GM23338 (cell line): ENCODE measurements around the gene OGA. TPM values are rescaled to one million over a fixed set of nuclear protein-coding genes. Genes with fewer than 3 reads are reported as not detected.

Experiments used
- CREB1 ChIP-seq: fragments of 250-450 bp; sonication (Bioruptor Pico); IDR thresholded peaks from 2 replicates; pipeline ENCODE4 v1.5.0; 2020; ENCODE audit warnings: low read depth, mild to moderate bottlenecking, moderate library complexity
- EZH2 ChIP-seq: fragments of 200-600 bp; sonication (generic); IDR thresholded peaks from one replicate; pipeline ENCODE4 v1.8.0; 2017; ENCODE audit warnings: antibody characterized with exemption, mild to moderate bottlenecking, low read depth; ENCODE audit not compliant: unreplicated experiment
- JUNB ChIP-seq: IDR thresholded peaks from one replicate; pipeline ENCODE4 v1.6.1; 2016; ENCODE audit warnings: antibody characterized with exemption; ENCODE audit not compliant: unreplicated experiment
- STAT1 ChIP-seq: IDR thresholded peaks from one replicate; pipeline ENCODE4 v1.6.1; 2016; ENCODE audit warnings: antibody characterized with exemption; ENCODE audit not compliant: unreplicated experiment
- ZNF114 ChIP-seq: fragments of 250-450 bp; sonication (Bioruptor Pico); IDR thresholded peaks from 2 replicates; pipeline ENCODE4 v1.5.0; 2020; ENCODE audit warnings: mild to moderate bottlenecking, moderate library complexity
- ZNF331 ChIP-seq: fragments of 250-450 bp; sonication (Bioruptor Pico); IDR thresholded peaks from 2 replicates; pipeline ENCODE4 v1.5.0; 2020; ENCODE audit warnings: low read depth, mild to moderate bottlenecking, moderate library complexity
- polyA plus RNA-seq: library from polyadenylated mRNA; unstranded; fragments of >200 nt; fragmentation: Nextera tagmentation; extraction: Ambion mirVana; gene quantifications from 2 replicates; pipeline ENCODE4 v1.2.1, GENCODE V29; 2016
- total RNA-seq: library from RNA; depleted of rRNA; stranded (reverse); fragments of >200 nt; shearing (Covaris generic); gene quantifications from 2 replicates; pipeline ENCODE4 v1.2.3, GENCODE V29; 2014
- TF ChIP-seq, protein P1 (sequence below), 2 experiments: fragments of 200-600 bp in 1 of 2; sonication (generic) in 1 of 2; conservative IDR thresholded peaks; 2 replicates each; pipeline versions ENCODE4 v1.5.1 to v1.6.1; 2016 to 2017; ENCODE audit warnings: antibody characterized with exemption in 2 of 2, low read depth in 2 of 2, mild to moderate bottlenecking in 2 of 2, moderate library complexity in 1 of 2
- TF ChIP-seq, protein P2 (sequence below): fragments of 250-450 bp; sonication (Bioruptor Pico); IDR thresholded peaks from 2 replicates; pipeline ENCODE4 v1.5.0; 2020; ENCODE audit warnings: mild to moderate bottlenecking, moderate library complexity

Gene OGA
- total and polyA plus RNA-seq, 2 experiments from 2014 or later = 68.4 to 131 TPM

DNA sequence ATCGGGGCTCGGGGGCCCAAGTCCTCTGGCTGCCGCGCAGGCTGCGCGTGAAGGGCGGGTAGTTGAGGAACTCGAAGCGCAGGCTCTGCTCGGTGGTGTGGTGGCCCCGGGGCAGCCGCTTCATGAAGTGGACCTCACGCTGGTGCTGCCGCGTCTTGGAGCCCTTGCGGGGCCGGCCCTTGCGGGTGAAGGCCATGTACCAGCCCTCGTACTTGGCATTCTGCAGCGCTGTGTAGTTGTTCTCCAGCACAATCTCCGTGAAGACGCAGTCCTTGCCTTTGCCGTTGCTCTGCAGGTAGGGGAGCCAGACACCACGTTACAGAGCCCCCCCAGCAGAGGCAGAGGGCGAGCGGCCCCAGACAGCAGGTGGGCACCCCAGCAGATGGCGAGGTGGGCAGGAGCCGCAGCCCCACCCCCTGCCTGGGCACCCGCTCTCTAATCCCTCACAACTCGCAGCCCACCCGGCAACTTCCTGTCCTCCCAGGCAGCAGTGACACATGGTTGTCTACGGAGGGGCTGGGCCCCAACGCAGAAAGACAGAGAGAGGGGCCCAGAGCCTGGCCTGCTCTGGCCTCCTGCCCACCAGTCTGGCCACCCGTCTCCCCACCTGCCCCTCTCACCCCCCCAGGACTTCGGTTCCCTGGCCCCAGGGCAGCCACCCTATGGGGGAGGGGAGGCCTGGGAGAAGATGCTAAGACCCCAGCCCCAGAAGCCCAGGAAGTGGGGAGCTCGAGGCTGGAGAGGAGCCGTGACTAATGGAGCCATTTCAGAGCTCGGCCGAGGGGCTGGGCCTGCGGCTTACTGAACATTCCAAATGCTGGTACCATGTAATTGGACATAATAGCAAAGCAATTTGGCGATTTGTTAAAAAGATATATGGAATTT lies 47.7 kb downstream of the OGA start (continued):
- TF ChIP-seq, protein P1, sequence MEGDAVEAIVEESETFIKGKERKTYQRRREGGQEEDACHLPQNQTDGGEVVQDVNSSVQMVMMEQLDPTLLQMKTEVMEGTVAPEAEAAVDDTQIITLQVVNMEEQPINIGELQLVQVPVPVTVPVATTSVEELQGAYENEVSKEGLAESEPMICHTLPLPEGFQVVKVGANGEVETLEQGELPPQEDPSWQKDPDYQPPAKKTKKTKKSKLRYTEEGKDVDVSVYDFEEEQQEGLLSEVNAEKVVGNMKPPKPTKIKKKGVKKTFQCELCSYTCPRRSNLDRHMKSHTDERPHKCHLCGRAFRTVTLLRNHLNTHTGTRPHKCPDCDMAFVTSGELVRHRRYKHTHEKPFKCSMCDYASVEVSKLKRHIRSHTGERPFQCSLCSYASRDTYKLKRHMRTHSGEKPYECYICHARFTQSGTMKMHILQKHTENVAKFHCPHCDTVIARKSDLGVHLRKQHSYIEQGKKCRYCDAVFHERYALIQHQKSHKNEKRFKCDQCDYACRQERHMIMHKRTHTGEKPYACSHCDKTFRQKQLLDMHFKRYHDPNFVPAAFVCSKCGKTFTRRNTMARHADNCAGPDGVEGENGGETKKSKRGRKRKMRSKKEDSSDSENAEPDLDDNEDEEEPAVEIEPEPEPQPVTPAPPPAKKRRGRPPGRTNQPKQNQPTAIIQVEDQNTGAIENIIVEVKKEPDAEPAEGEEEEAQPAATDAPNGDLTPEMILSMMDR (conservative IDR thresholded peaks at IDR 0.05; ENCODE audit: low read depth in 2 of 2) = no peak
- no peak for TF ChIP-seq STAT1
- TF ChIP-seq ZNF114 = no peak
- no peak for TF ChIP-seq ZNF331 (CRISPR knock-in tag)
- no peak for TF ChIP-seq CREB1 (CRISPR knock-in tag)
- no peak for TF ChIP-seq EZH2
- no peak for TF ChIP-seq JUNB
- TF ChIP-seq, protein P2, sequence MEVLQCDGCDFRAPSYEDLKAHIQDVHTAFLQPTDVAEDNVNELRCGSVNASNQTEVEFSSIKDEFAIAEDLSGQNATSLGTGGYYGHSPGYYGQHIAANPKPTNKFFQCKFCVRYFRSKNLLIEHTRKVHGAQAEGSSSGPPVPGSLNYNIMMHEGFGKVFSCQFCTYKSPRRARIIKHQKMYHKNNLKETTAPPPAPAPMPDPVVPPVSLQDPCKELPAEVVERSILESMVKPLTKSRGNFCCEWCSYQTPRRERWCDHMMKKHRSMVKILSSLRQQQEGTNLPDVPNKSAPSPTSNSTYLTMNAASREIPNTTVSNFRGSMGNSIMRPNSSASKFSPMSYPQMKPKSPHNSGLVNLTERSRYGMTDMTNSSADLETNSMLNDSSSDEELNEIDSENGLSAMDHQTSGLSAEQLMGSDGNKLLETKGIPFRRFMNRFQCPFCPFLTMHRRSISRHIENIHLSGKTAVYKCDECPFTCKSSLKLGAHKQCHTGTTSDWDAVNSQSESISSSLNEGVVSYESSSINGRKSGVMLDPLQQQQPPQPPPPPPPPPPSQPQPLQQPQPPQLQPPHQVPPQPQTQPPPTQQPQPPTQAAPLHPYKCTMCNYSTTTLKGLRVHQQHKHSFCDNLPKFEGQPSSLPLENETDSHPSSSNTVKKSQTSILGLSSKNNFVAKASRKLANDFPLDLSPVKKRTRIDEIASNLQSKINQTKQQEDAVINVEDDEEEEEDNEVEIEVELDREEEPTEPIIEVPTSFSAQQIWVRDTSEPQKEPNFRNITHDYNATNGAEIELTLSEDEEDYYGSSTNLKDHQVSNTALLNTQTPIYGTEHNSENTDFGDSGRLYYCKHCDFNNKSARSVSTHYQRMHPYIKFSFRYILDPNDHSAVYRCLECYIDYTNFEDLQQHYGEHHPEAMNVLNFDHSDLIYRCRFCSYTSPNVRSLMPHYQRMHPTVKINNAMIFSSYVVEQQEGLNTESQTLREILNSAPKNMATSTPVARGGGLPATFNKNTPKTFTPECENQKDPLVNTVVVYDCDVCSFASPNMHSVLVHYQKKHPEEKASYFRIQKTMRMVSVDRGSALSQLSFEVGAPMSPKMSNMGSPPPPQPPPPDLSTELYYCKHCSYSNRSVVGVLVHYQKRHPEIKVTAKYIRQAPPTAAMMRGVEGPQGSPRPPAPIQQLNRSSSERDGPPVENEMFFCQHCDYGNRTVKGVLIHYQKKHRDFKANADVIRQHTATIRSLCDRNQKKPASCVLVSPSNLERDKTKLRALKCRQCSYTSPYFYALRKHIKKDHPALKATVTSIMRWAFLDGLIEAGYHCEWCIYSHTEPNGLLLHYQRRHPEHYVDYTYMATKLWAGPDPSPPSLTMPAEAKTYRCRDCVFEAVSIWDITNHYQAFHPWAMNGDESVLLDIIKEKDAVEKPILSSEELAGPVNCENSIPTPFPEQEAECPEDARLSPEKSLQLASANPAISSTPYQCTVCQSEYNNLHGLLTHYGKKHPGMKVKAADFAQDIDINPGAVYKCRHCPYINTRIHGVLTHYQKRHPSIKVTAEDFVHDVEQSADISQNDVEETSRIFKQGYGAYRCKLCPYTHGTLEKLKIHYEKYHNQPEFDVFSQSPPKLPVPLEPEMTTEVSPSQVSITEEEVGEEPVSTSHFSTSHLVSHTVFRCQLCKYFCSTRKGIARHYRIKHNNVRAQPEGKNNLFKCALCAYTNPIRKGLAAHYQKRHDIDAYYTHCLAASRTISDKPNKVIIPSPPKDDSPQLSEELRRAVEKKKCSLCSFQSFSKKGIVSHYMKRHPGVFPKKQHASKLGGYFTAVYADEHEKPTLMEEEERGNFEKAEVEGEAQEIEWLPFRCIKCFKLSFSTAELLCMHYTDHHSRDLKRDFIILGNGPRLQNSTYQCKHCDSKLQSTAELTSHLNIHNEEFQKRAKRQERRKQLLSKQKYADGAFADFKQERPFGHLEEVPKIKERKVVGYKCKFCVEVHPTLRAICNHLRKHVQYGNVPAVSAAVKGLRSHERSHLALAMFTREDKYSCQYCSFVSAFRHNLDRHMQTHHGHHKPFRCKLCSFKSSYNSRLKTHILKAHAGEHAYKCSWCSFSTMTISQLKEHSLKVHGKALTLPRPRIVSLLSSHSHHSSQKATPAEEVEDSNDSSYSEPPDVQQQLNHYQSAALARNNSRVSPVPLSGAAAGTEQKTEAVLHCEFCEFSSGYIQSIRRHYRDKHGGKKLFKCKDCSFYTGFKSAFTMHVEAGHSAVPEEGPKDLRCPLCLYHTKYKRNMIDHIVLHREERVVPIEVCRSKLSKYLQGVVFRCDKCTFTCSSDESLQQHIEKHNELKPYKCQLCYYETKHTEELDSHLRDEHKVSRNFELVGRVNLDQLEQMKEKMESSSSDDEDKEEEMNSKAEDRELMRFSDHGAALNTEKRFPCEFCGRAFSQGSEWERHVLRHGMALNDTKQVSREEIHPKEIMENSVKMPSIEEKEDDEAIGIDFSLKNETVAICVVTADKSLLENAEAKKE (CRISPR knock-in tag) = no peak
